NCI-H2196 (cell line): ENCODE results near the gene C19orf33.

Source experiments
- DNase-seq: peaks from one replicate; lab custom pipeline; 2025; ENCODE audit not compliant: unreplicated experiment; lab: John Stamatoyannopoulos, UW

C19orf33 gene

DNA sequence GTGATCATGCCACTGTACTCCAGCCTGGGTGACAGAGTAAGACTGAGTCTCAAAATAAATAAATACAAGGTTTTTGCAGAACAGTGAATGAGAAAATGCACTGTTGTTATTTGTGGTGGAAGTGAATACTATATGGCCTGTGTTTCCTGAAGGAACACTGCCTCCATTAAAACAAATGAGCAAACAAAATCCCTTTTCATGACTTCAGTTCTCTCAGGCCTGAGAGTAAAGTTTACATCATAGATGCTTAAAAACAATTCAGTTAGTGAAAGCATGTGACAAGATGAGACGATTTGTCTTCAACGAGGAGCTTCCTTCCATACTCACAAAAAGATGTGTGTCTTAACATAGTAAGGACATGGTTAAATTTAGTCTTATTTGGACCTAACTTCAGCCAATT is 25.3 kb upstream of the C19orf33 start:
- DNase-seq, result no peak

DNA sequence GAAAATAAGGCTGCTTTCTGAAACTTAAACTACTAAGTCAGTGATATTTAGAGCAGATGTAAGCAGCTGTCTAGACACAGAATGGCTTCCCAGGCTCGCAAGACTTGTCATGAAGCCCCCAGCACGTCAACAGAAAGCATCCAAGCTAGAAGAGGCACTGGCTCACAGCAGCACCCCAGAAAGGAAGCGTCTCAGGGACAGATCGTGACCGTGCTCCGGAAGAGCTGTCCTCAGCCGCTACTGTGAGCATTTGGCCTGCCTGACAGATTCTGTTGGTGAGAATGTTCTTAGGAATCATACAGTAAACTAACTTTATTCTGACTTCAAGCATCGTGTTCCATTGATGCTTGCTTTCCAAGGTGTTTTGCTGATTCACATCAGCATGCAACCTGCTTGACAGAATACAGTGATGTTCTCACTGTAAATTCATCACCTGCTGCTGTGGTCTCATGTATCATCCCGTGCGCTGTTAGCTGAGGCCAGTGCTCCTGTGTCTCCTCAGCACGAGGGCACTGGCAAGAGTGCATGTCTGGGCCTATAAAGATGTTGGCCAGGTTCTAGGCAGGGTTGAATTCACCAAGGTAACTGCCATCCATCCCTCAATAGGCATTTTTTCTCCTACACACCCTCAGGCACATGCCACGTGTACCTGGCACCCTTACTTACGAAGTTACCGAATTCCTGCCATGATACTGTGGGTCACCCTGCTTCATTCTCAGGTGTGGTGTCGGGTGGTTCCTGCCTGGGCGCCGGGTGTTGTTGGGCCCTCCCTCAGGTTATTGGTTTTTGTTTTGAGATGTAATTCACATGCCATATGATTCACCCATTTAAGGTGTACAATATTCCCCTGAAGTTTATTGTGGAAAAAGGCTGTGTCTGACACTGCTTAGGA is 23.8 kb upstream of the C19orf33 start:
- no peak for DNase-seq

DNA sequence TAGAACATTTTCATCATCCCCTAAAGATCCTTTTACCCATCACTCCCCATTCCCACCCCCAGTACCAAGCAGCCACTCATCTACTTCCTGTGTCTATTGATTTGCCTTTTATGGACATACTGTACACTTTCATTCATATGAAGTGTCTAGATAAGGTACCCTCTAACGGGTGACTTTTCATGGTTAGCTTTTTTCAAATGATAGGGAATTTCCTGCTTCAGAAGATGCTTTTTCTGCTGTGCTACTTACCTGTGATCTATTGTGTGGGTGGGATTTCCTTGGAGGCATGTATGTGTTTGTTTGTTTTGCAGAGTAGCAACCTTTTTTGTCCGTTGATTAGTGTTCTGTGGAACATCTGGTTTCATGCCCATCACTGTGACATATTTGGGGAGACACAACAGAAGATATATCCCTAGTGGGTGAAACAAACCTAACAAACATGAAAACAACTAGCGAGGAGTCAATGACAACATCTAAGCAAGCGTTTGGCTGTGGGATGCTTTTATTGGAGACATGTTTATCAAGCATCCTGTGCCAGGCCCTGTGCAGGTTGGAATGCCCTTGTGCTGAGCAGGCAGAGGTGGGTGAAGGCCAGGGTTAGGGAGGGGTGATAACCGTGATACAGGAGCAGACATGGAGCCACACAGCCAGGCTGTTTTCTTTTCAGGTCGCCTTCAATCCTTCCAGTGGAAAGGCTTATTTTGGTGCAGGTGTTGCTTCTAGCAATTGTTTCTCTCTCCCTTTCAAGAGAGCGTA is 22.1 kb upstream of the C19orf33 start:
- no peak for DNase-seq

DNA sequence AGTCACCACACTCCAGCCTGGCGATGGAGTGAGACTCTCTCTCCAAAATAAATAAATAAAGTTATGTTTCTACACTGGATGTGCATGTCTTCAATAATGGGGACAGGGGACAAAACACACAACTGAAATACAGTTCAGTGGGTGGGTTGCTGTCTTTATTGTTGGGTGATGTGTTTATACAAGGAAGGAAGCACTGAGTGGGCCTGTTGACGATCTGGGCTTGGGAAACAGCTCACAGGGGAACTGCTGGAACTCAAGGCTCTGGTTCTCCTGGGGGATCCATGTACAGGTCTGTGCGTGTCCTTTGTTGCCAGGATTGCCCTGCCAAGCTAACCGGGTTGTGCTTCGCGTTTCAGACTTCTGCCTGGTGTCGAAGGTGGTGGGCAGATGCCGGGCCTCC is 20.8 kb upstream of the C19orf33 start:
- no peak for DNase-seq

DNA sequence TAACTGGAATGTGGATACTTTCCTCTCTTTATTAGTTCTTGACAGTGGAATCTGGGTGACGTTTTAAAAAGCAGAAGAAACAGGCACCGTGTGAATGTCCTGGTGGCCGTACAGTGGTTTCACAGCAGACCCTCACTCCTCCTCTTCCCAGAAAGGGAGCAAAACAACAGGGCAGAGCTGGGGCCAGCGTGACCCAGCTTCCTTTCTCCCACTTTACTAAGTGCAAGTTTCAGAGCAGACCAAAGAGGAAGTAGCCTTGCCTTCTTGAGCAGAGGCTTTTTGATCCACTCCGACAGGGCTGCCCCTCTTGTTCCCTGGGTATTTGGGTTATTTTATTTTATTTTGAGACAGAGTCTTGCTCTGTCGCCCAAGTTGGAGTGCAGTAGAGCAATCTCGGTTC is 19.6 kb upstream of the C19orf33 start:
- no peak for DNase-seq

DNA sequence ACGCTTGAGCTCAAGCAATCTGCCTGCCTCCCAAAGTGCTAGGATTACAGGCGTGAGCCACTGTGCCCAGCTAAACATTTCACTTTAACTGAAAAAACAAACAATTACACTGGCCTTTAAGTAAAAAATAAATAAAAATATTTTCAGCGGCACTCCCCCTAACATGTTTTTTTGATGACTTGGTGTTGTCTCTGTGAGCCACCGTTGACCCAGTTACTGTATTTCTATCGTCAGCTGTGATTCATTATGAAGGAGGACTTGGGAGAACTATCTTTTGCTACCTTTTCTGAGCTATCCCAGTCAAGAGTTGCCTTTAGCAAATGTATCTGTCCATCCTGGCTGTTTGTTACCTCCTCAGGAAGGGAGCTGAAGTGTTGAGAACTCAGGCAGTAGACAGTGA is 18.5 kb upstream of the C19orf33 start:
- no peak for DNase-seq

DNA sequence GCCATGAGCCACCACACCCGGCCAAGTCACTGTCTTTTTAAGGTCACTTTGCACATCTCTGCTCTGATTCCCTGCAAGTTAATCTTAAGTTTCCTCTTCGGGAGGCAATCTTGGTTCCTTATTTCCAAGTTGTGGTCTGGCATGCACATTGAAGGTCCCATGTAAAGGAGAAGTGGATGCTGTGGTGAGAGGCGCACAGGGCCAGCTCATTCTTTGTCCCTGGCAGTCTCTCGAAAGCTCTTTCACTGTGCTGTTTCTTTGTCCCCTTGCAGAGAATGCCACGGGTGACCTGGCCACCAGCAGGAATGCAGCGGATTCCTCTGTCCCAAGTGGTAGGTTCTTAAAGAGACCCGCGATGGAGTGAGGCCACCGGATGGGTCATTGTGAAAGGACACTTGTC is 16.4 kb upstream of the C19orf33 start:
- no peak for DNase-seq

DNA sequence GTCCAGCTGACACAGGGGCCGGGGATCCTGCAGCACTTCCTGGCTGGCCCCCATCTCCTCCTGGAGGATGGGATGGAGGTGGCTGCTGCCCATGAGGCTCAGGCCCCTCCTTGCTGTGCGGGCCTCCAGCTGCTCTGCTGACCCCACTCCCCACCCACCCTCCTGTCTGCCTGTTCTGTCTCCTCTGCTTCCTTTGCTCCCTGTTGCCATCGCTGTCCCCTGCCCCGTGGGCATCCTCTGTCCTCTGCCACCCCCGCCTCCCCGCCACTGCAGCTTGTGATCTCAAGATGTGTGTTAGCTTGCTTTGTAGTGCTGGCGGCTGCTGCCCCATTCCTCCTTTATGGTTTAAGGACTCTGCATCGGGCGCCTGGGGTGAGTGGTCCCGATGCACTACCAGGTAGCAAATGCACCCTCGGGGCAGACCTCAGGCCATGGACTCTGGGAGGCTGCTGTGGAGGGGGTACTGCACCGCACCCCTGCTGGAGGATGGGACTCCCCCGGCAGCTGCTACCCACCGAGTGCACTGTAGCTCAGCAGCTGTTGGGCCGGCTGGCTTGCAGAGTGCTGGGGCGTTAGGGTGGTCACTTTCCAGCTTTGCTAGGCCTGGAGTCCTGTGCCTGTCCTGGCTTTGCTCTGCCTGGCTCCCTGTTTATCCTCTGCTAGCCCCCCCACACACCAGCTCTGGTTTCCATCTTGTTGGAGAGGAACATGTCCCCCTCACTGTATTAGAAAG is 15.8 kb upstream of the C19orf33 start:
- DNase-seq, result no peak

DNA sequence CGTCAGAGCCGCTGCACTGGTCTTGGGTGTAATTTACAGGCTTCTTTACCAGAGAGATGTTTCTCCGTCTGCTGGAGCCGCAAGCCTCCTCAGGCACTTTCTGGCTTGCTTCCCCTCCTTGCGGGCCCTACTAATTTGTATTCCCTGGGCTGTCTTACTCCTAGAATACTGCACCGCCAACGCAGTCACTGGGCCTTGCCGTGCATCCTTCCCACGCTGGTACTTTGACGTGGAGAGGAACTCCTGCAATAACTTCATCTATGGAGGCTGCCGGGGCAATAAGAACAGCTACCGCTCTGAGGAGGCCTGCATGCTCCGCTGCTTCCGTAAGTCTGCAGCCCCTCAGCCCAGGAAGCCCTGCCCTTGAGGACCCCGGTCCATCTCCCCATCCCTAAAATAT is 14.1 kb upstream of the C19orf33 start:
- no peak for DNase-seq

DNA sequence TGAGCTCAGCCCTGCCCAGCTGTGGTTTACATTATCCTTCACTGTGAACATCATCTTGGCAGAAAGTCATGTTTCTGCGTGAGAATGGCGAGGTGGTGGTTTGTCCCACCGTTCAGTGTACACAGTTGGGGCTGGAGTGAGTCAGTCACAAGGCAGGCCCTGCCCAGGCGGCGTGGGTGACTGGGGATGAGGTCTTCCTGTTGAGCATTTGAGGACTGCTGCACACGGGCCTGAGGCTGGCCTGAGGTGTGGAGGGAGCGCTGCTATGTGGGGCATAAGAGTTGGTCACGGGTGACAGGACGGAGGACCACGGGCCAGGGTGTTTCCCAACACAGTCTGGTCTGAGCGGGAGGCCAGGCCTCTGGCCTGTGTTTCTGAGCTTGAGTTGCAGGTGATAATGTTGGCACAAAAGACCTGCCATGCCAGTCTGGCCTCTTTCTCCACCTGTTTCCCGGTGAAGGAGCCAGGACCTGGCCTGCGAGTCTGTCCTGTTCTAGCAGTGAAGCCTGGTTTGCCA is 13.4 kb upstream of the C19orf33 start:
- peak; percentile 59 for DNase-seq

DNA sequence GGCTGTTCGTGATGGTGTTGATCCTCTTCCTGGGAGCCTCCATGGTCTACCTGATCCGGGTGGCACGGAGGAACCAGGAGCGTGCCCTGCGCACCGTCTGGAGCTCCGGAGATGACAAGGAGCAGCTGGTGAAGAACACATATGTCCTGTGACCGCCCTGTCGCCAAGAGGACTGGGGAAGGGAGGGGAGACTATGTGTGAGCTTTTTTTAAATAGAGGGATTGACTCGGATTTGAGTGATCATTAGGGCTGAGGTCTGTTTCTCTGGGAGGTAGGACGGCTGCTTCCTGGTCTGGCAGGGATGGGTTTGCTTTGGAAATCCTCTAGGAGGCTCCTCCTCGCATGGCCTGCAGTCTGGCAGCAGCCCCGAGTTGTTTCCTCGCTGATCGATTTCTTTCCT is 12.2 kb upstream of the C19orf33 start:
- no peak for DNase-seq

DNA sequence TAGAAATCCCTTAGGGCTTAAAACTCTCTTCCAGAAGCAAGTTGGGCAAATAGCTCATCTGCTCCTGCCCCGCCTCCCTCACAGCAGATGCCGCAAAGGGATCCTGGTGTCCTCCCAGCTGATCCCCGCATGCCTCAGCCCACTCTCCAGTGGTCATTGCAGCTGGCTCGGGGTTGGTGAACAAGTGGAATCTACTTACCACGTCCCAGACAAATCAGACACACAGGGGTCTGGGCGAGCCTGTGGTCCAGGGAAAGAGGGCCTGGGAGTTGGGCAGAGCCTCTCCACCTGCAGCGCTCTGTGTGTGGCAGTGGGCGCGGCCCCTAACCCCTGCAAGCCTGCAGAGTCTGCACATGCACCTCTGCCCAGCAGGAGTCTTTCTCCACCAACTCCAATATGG is 10.8 kb upstream of the C19orf33 start:
- no peak for DNase-seq

DNA sequence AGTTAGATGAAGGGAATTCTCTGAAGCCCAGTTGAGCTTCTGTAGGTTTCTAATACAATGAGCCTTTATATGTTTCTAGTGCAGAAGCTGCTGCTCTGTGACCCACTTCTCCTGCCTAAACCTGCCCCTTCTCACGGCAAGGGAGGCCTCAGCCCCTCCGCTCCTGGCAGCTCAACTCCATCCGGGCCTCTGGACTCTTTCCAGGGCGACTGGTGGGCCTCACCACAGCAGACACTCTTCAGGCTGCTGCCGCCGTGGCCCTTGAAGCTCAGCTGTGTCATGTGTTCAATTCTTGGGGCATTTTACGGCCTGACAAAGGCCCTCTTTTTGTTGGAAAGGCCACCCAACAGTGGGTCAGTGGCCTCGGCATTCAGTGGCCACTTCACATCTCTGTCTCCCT is 10.0 kb upstream of the C19orf33 start:
- DNase-seq, result no peak

DNA sequence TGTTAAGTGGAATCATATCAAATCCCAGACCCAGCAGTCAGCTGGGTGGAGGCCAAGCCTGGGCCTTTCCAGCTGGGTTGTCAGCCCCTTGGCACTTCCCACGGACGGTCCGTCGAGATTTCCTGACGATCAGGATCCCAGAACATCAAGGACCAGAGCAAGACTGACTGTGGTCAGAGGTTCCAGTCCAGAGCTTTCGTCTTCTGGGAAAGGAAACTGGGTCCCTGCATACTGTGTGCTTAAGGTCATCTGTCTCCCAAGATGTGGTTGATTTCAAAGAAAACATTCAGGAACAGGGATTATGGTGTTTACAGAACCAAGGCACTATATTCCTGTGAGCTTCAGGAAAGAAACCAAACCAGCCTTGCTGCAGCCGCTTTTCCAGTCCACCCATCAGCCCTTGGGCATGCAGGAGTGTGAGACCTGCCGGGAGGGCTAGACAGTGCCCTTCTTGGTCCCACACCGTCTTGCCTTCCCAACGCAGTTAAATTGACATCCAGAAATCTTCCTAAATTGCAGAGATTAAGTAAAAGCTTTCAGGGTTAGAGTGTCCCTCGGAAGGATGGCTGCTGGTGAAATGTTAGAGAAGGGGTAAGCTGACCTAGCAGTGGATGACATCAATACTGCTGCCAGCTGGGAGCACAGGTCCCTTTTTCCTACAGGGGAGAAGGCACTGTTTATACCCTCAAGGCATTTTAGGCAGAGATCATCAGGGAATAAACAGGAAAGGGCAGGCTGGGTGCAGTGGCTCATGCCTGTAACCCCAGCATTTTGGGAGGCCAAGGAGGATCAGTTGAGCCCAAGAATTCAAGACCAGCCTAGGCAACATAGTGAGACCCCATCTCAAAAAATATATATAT is 5.0 kb upstream of the C19orf33 start:
- DNase-seq, result no peak

DNA sequence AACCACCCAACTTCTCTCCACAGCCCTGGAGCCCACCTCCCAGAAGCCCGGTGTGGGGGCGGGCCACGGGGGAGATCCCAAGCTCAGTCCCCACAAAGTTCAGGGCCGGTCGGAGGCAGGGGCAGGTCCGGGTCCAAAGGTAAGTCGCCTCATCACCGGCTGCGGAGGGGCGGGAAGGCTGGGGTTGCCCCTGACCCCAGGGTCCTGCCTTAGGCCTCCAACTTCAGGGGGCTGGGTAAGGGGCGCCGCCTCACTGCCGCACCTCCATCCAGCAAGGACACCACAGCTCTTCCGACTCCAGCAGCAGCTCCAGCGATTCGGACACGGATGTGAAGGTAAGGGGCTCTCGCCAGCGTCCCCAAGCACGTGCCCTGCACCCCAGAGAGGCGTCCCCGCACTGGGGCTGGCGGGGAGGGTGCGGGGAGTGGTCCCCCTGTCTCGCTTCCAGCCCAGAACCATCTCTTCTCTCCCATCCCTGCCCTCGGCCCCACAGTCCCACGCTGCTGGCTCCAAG is 358 bp downstream of the C19orf33 start:
- no peak for DNase-seq

DNA sequence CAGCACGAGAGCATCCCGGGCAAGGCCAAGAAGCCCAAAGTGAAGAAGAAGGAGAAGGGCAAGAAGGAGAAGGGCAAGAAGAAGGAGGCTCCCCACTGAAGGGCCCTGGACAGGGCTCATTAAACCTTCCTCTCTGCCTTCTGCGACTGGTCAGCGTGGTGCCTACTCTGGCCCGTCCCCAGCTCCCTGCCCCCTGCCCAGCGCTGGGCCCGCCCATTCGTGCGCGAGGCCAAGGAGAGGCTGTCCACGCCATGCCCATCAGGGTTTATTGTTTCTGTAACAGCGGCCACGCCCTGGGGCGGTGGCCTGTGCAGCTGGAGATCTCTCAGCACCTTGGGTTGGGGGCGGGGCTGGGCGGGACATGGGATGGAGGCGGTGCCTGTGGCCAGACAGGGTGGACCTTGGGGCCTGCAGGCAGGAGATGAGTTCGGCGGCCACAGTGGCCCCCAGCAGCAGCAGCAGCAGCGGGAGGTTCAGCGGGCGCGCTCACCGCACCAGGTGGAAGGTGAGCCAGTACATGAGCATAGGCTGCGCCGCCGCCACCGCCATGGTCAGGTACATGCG is 897 bp downstream of the C19orf33 start:
- peak; percentile 91 for DNase-seq

DNA sequence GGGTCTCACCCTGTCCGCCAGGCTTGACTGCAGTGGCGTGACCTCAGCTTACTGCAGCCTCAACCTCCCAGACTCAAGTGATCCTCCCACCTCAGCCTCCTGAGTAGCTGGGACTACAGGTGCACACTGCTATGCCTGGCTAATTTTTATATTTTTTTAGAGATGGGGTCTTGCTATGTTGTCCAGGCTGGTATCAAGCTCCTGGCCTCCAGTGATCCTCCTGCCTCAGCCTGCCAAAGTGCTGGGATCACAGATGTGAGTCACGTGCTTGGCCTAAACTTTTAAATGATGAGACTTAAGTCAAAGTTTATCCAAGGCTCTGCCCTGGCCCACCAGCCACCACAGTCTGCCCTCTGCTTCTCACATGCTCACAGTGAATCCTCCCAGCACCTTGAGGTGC is 2.2 kb downstream of the C19orf33 start:
- no peak for DNase-seq

DNA sequence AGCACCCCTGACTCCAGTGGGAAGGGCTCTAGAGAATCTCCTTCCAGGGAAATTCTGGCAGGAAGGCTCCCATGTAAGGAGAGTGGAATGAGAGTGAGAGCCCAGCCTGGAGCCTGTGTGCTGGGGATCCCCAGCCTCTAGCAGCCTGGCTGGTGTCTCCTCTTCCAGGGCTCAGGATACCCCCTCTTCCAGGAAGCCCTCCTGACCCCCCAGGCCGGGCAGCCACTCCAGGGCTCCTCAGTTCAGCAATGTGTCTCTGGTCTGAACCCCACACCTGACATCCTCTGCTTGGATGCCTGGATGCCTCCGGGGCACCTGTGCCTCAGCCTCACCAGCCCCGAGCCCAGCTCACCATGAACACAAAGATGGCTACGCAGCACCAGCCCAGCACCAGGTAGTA is 3.0 kb downstream of the C19orf33 start:
- DNase-seq, result no peak

DNA sequence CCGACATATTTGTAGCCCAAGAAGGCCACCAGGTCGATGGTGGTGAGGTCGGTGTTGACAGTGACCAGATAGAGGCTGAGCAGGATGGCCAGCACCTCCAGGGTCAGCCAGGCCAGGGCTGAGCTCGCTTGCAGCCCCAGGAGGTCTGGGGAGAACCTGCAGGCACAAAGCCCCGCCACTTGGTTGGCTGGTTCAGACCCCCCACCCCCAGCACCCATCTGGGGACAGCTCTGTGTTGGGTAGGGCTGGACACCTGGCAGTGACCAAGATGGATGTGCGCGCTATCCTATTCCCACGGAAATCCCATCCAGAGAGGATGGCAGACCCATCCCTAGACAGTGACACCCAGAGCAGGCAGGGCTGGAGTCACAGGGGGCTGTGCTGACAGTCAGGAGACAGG is 3.5 kb downstream of the C19orf33 start:
- no peak for DNase-seq
